ENCODE measurements around the gene GNPDA1.

GNPDA1 gene

DNA sequence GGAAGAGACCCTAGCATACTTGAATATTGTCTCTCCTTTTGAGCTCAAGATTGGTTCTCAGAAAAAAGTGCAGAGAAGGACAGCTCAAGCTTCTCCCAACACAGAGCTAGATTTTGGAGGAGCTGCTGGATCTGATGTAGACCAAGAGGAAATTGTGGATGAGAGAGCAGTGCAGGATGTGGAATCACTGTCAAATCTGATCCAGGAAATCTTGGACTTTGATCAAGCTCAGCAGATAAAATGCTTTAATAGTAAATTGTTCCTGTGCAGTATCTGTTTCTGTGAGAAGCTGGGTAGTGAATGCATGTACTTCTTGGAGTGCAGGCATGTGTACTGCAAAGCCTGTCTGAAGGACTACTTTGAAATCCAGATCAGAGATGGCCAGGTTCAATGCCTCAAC is 34.4 kb downstream of the GNPDA1 start:
- Histone ChIP-seq H3K4me3 (ENCODE audit: severe bottlenecking) (no peak overlapping the region), H3K27me3 (ENCODE audit: insufficient read depth, poor library complexity, severe bottlenecking) (no peaks in the 10 kb centered on the region), H3K36me3 (ENCODE audit: low read depth) (peaks cover 96% of the 10 kb centered on the region), H3K27ac (ENCODE audit: poor library complexity, severe bottlenecking) (no peak overlapping the region), H3K9me3 (ENCODE audit: severe bottlenecking) (no peaks in the 10 kb centered on the region), H3K4me1 (ENCODE audit: insufficient read depth, poor library complexity, severe bottlenecking) (peaks cover 14% of the 10 kb centered on the region)
- ATAC-seq (ENCODE audit: low read depth) (no peak), DNase-seq (ENCODE audit: low spot score) (no peak)
- no peak for TF ChIP-seq CTCF (IDR thresholded peaks at IDR 0.05; ENCODE audit: poor library complexity, severe bottlenecking)

GRCh38 chr5:141976176-141976575 is 36.7 kb downstream of the GNPDA1 start:
- DNase-seq (ENCODE audit: low spot score) = no peak
- TF ChIP-seq CTCF (IDR thresholded peaks at IDR 0.05; ENCODE audit: poor library complexity, severe bottlenecking) = no peak
- H3K27me3 ChIP-seq (ENCODE audit: insufficient read depth, poor library complexity, severe bottlenecking) = no peaks in the 10 kb centered on the region
- no peak for ATAC-seq (ENCODE audit: low read depth)
- peaks cover 87% of the 10 kb centered on the region for H3K36me3 ChIP-seq (ENCODE audit: low read depth)
- H3K4me3 ChIP-seq (ENCODE audit: severe bottlenecking) = no peak overlapping the region
- no peaks in the 10 kb centered on the region for H3K9me3 ChIP-seq (ENCODE audit: severe bottlenecking)
- peaks cover 14% of the 10 kb centered on the region for H3K4me1 ChIP-seq (ENCODE audit: insufficient read depth, poor library complexity, severe bottlenecking)
- H3K27ac ChIP-seq (ENCODE audit: poor library complexity, severe bottlenecking) = no peak overlapping the region

DNA sequence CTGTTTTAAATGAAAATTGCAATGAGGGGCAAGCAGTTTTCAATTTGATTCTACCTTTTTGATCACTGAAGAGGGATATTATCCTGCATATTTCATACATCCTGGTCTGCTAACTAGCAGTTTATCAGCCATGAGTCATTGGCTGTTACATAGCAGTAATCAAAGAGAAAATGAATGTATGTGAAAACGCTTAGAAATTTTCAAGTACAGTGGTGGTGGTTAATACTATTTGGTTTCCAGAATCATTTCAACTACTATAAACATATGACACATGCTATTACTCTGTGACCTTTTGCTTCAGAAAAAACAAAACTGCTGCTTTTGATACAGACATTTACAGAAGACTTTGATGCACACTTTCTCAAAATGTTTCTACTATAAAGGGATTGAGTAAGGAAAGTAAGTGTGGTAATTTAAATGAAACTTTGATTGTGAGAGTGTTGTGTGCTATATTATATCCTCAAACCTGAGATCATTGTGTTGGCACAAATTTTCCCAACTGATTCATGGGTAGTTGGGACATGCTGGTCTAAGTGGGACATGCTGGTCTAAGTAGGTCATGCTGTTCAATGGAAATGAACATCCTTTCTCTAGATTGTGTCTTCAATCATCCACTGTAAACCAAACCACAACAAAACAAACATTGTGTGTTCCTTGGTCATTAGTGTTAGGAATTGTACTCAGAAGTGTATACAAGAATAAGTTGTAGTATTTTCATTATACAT is 38.8 kb downstream of the GNPDA1 start:
- Histone ChIP-seq H3K4me1 (ENCODE audit: insufficient read depth, poor library complexity, severe bottlenecking) (peaks cover 22% of the 10 kb centered on the region), H3K4me3 (ENCODE audit: severe bottlenecking) (no peak overlapping the region), H3K27ac (ENCODE audit: poor library complexity, severe bottlenecking) (no peak overlapping the region), H3K36me3 (ENCODE audit: low read depth) (peaks cover 73% of the 10 kb centered on the region), H3K27me3 (ENCODE audit: insufficient read depth, poor library complexity, severe bottlenecking) (no peaks in the 10 kb centered on the region), H3K9me3 (ENCODE audit: severe bottlenecking) (no peaks in the 10 kb centered on the region)
- ATAC-seq (ENCODE audit: low read depth) = no peak
- TF ChIP-seq CTCF (IDR thresholded peaks at IDR 0.05; ENCODE audit: poor library complexity, severe bottlenecking) = no peak
- no peak for DNase-seq (ENCODE audit: low spot score)

DNA sequence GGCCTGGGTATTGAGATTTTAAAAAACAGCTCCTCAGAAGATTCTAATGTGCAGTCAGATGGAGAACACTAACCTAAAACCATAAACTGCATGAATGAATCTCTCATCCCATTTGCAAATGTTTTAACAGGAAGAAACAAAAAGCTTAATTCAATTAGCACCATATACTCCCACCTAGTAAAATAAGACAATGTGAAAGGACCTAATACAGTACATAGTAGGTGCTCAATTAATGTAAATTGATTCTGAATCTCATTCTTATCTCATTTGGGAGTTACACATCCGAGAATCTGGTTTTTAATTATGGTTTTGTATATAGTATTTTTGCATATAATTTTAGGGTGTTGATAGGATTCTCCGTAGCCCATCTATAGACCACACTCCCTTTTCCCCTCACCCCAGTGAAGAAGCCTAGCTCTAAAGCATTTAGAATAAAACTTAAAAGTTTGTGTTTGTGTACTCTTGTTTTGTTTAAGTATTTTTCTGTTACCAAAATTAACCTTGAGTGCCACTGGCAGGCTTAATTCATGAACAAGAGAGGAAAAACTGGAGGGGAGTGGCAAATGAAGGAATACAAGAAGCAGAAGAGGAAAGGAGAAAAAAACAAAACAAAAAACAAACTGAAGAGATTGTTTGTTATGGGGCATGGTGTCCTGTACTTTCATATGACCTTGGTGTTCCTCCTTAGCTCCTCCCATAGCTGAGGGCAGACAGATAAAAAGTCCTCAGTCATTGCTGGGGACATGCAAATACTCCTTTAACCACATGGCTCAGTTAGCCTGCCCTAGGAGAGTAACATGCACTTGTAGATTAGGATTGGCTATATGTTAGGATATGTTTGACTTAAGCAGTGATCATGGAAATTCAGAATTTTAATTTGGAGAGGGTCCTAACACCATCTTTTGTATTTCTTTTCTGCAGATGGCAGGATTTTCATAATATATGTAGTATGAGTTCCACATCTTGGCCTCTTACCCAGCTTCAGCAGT is 42.8 kb downstream of the GNPDA1 start:
- Histone ChIP-seq H3K27ac (ENCODE audit: poor library complexity, severe bottlenecking) (peak overlapping the region; percentile 75), H3K4me3 (ENCODE audit: severe bottlenecking) (peak overlapping the region; percentile 48), H3K4me1 (ENCODE audit: insufficient read depth, poor library complexity, severe bottlenecking) (peaks cover 13% of the 10 kb centered on the region), H3K9me3 (ENCODE audit: severe bottlenecking) (no peaks in the 10 kb centered on the region), H3K27me3 (ENCODE audit: insufficient read depth, poor library complexity, severe bottlenecking) (no peaks in the 10 kb centered on the region), H3K36me3 (ENCODE audit: low read depth) (peaks cover 35% of the 10 kb centered on the region)
- no peak for ATAC-seq (ENCODE audit: low read depth)
- DNase-seq (ENCODE audit: low spot score) = no peak
- no peak for TF ChIP-seq CTCF (IDR thresholded peaks at IDR 0.05; ENCODE audit: poor library complexity, severe bottlenecking)
